ENCODE results near the gene MNAT1. TPM values are rescaled to one million over a fixed set of nuclear protein-coding genes. Genes with fewer than 3 reads are reported as not detected.

The MNAT1 gene
- total RNA-seq, 1 donor from 2014 or later, result 40.4 TPM

- Mint-ChIP-seq H3K4me1 (peaks cover 3% of the 10 kb centered on the region), H3K4me3 (no peak overlapping the region), H3K27ac (no peak overlapping the region), H3K27me3 (ENCODE audit: low read depth) (no peaks in the 10 kb centered on the region), H3K36me3 (peaks cover 20% of the 10 kb centered on the region), H3K9me3 (no peaks in the 10 kb centered on the region)
- no peak for TF ChIP-seq CTCF (IDR thresholded peaks at IDR 0.05; ENCODE audit: unreplicated experiment)
- DNase-seq (ENCODE audit: low spot score in 2 of 2, unreplicated experiment in 2 of 2), result no peak
Observed at GRCh38 chr14:60812987-60813386, 78.4 kb downstream of the MNAT1 start.

- DNase-seq (ENCODE audit: low spot score in 2 of 2, unreplicated experiment in 2 of 2), result no peak
- no peak for TF ChIP-seq CTCF (IDR thresholded peaks at IDR 0.05; ENCODE audit: unreplicated experiment)
- Mint-ChIP-seq H3K4me3 (no peak overlapping the region), H3K27ac (no peak overlapping the region), H3K4me1 (peaks cover 3% of the 10 kb centered on the region), H3K36me3 (peaks cover 24% of the 10 kb centered on the region), H3K9me3 (no peaks in the 10 kb centered on the region), H3K27me3 (ENCODE audit: low read depth) (no peaks in the 10 kb centered on the region)
Observed at GRCh38 chr14:60815371-60815770, 80.8 kb downstream of the MNAT1 start.

DNA sequence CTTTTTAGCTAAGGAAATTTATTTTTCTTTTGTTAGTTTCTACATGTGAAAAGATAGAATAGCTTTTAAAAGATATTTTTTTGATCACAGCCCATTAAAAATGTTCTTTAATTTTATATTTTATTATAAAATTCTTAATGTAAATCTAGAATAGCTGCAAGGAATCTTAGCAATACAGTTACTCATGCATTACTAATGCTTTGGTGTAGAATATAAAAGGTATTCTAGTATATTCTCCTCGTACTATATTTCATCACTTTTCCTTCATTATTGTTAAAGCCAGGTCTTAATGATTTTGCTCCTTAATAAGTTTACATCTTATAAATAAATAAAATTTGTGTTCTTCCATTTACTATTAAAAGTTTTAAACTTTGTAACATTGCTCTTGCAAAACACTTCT is 82.6 kb downstream of the MNAT1 start:
- H3K4me1 Mint-ChIP-seq, result peaks cover 3% of the 10 kb centered on the region
- H3K27me3 Mint-ChIP-seq (ENCODE audit: low read depth), result no peaks in the 10 kb centered on the region
- peaks cover 23% of the 10 kb centered on the region for H3K36me3 Mint-ChIP-seq
- H3K9me3 Mint-ChIP-seq, result no peaks in the 10 kb centered on the region
- TF ChIP-seq CTCF (IDR thresholded peaks at IDR 0.05; ENCODE audit: unreplicated experiment), result no peak
- no peak overlapping the region for H3K27ac Mint-ChIP-seq
- H3K4me3 Mint-ChIP-seq, result no peak overlapping the region
- no peak for DNase-seq (ENCODE audit: low spot score in 2 of 2, unreplicated experiment in 2 of 2)

DNA sequence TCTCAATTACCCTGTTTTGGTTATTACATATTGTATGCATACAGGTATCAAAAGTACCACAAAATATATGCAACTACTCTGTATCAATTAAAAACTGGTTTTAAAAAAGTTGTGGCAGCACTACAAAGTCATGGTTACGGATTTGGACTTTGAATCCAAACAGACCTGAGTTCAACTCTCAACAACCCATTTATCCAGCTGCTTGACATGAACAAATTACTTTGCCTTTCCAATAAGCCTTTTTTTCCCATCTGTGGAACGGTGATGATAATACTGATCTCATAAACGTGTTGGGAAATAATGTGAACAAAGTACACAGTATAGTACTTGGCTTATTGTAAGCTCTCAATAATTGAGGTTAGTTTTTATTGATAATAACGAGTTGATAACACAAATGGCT is 85.0 kb downstream of the MNAT1 start:
- Mint-ChIP-seq H3K36me3 (peaks cover 16% of the 10 kb centered on the region), H3K4me1 (no peaks in the 10 kb centered on the region), H3K9me3 (no peaks in the 10 kb centered on the region), H3K27me3 (ENCODE audit: low read depth) (no peaks in the 10 kb centered on the region), H3K4me3 (no peak overlapping the region), H3K27ac (no peak overlapping the region)
- no peak for DNase-seq (ENCODE audit: low spot score in 2 of 2, unreplicated experiment in 2 of 2)
- TF ChIP-seq CTCF (IDR thresholded peaks at IDR 0.05; ENCODE audit: unreplicated experiment), result no peak

DNA sequence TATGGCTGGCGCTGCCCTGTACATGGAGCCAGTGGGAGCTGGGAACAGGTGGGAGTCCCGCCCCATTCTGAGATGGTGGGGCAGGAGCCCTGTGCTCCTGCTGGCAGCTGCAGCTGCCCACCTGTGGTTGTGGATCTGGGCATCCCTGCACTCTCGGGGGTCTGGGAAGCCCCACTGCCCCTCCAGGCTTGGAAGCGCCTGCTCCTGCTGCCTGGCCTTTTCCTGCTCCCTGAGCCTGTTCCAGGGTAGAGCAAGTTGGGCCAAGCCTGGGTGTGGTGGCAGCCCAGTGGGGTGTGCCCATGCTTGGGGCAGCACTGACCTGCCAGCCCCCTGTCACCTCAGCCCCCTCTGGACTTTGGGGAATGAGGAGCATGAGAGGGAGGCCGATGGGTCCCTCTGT is 104.0 kb downstream of the MNAT1 start:
- no peak for TF ChIP-seq CTCF (IDR thresholded peaks at IDR 0.05; ENCODE audit: unreplicated experiment)
- Mint-ChIP-seq H3K9me3 (peaks cover 20% of the 10 kb centered on the region), H3K4me1 (no peaks in the 10 kb centered on the region), H3K4me3 (no peak overlapping the region), H3K27me3 (ENCODE audit: low read depth) (no peaks in the 10 kb centered on the region), H3K36me3 (peaks cover 41% of the 10 kb centered on the region), H3K27ac (no peak overlapping the region)
- DNase-seq (ENCODE audit: low spot score in 2 of 2, unreplicated experiment in 2 of 2), result no peak

DNA sequence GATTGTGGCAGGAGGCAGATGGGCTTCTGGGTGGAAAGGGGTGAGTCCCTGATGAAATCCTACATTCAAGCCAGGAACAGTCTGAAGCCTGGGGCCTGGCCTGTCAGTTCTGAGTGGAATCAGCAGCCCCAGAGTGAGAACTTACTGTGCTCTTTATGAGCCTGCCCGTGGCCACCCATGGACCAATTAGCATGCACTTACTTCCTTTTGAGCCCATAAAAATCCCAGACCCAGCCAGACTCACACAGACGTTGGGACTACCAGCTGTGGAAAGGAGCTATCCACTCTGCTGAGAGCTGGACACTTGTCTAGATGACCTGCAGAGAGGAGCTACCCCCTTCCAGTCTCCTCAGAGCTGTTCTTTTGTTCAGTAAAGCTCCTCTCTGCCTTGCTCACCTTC is 104.5 kb downstream of the MNAT1 start:
- DNase-seq (ENCODE audit: low spot score in 2 of 2, unreplicated experiment in 2 of 2), result no peak
- peaks cover 36% of the 10 kb centered on the region for H3K36me3 Mint-ChIP-seq
- H3K4me1 Mint-ChIP-seq, result no peaks in the 10 kb centered on the region
- H3K27me3 Mint-ChIP-seq (ENCODE audit: low read depth), result no peaks in the 10 kb centered on the region
- H3K27ac Mint-ChIP-seq, result no peak overlapping the region
- peaks cover 16% of the 10 kb centered on the region for H3K9me3 Mint-ChIP-seq
- no peak for TF ChIP-seq CTCF (IDR thresholded peaks at IDR 0.05; ENCODE audit: unreplicated experiment)
- no peak overlapping the region for H3K4me3 Mint-ChIP-seq

Data from mesothelial cell of epicardium (in vitro differentiated cells).